Upper lobe of left lung (tissue), 4 donors: ENCODE results near the gene RAB8B.

Experiments
- CTCF ChIP-seq, 6 experiments: fragments of 450-650 bp in 4 of 6; fragments of 200-600 bp in 2 of 6; sonication (generic) in 2 of 6; IDR thresholded peaks; one replicate each; pipeline ENCODE4 v1.5.1; 2016 to 2019; ENCODE audit warnings: antibody characterized with exemption in 6 of 6
- POLR2A ChIP-seq, 4 donors: fragments of 450-650 bp; IDR thresholded peaks; one replicate each; pipeline ENCODE4 v1.5.1; 2016 to 2017; ENCODE audit warnings: antibody characterized with exemption in 4 of 4, mild to moderate bottlenecking in 2 of 4

- TF ChIP-seq CTCF (IDR thresholded peaks at IDR 0.05) (no peak), POLR2A (IDR thresholded peaks at IDR 0.05) (no peak)
Observed at GRCh38 chr15:63226155-63226883, 36.9 kb downstream of the RAB8B start.
